ENCODE data around the gene SLC38A7.
"Not testable (repeated sequence)": the region's sequence is repeated elsewhere in the genome, so short reads cannot be mapped to it uniquely, and the experiment has no call there.

The SLC38A7 gene, protein sequence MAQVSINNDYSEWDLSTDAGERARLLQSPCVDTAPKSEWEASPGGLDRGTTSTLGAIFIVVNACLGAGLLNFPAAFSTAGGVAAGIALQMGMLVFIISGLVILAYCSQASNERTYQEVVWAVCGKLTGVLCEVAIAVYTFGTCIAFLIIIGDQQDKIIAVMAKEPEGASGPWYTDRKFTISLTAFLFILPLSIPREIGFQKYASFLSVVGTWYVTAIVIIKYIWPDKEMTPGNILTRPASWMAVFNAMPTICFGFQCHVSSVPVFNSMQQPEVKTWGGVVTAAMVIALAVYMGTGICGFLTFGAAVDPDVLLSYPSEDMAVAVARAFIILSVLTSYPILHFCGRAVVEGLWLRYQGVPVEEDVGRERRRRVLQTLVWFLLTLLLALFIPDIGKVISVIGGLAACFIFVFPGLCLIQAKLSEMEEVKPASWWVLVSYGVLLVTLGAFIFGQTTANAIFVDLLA
- 15.9 to 104 (median 55.6) reads per million in 17 experiments for total RNA-seq

DNA sequence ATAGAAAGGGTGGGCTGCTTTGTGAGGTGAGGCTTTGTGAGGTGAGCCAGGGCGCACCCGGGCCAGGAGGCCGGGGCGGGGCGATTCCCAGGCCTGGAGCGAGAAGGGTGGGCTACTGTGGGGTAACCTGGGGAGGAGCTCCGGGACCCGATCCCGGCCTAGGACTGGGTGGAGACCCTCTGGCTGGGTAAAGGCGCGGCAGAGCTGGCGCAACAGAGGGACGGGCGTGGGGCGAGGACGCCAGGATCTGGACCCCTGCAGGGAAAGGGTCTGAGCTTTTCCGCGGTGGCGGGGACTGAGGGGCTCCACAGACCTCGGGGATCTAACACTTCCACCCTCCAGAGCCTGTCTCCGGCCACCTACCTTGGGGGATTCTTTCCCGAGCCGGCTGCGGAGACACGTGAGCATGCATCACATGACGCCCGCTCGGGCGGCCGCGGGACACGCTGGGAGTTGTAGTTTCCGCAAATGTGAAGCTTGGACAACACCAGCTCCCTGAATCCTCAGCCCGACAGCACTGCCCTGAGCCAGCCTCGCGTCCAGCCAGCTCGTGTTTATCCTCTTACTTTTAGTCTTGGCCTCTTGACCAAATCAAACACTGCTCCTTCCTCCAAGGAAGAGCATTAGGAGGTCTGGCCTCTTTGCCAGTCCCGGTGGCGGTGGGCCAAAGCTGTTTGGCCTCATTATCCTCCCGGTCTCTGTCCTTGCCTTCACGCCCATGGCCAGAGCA lies at the start of gene SLC38A7:
SLC38A7 (minus strand) TSS at position 417 of the 730 bp plus-strand sequence. CDS start 4,644 bp downstream, outside the sequence.
- DNase-seq = peak; percentile 89 to 95 (median 92)

DNA sequence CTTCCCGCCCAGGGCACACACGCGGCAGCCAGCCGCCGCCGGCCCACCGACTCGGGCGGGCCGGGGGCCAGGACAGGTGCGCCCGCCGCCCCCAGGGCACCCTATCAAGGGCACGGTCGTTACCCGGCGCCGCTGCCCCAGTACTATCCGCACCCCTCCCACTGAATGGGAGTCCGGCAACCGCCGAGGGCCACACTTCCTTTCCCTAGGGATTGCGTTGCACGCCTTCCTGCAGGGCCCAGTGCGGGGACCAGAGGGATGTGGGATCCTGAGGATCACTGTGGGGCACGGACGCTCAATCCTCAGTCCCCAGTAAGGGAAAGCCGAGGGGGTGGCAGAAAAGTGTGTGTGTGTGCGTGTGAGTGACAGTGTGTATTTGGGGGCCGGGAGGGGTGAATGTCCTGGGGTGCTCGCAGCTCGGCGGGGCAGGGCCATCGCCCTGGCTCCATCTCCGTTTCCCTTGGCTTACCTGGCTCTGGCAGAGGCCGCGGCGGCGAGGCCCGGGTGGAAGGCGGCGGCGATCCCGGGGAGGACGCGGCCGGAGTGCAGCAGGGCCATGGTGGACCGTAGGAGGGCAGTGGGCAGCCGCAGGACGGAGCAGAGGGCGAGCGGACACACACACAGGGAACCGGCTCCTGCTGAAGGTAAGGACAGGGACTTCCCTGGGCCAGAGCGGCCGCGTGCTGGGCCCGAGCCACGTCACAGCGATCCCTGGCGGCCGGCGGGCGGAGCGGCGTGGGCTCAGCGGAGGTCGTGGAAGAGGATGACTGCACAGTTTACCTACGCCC lies 49.3 kb upstream of the SLC38A7 start, which contains the start of gene GOT2:
GOT2 (minus strand) TSS at position 646 of the 788 bp plus-strand sequence; CDS start at position 558, 88 bp downstream.
- peak; percentile 84 to 93 (median 89) for DNase-seq

DNA sequence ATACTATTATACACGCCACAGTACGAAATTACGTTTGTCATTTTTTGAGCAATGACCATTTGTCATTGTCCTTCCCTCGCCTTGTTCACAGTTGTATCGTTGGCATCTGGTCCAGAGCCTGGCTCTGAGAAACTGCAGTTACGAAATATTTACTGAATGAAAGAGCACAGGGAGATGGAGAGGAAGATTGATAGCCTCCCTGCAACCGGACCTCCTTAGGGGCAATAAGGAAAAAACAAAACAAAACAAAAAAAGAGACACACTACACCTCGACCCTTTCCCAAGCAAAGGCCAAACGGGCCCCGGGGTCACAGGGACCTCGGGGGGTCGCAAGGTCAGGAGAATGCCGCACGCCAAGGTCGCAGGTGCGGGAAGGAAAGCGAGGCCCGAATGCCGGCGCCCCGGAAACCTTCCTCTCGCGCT lies 48.7 kb upstream of the SLC38A7 start:
- peak in 1 of 4 experiments; percentile 13 for DNase-seq

DNA sequence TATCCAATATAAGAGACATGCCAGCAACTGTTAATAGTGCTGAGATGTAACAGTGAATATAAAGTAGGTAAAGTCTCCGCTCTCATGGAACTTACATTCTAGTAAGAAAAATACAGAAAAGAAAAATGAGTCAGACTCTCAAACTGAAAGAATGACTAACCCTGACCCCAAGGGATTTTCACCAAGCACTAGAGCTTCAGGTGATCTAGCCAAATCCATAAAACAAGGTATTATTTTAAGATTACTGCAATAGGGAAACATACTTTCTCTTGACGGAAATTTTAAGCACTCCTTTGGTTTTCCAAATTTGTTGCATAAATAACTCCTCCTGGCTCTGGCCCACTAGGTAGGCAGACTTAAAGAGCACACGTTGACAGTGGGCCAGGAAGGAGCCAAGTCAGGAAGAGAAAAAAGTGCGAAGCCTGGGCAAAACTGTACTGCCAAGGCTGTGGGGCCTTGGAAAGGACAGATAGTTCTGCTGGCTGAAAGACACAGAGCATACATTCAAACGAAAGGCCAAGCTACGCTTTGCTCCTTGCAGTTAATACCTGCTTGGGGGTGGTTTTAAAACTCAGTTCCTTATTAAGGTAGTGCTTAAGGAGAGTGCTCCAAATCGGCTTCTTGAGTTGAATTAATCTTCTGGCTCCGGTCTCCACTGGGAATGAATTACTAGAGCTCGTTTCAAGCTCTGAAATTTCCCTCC lies 48.1 kb upstream of the SLC38A7 start:
- no peak for DNase-seq

DNA sequence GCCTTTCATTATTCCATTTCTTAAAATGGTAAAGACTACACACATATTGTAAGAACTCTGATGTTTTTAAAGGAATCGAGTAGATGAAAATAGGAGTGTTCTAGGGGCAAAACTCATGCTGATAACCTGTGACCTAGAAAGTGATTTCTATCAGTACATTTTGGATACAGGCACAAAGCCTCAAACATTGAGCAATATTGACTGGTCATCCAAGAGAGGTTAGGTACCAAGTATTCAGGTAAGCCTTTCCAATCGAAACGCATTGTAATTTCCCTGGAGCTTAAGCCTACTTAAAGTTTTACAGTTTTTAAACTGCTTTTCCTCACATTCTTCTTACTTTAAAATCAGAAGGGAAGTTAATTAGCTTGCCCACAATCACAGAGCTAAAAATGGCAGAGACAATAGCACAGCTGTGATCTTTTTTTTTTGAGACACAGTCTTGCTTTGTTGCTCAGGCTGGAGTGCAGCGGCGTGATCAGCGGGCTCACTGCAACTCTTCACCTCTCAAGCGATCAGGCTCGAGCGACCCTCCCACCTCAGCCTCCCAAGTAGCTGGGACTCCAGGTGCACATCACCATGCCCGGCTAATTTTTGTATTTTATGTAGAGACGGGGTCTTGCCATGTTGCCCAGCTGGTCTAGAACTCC lies 46.3 kb upstream of the SLC38A7 start:
- DNase-seq = no peak

DNA sequence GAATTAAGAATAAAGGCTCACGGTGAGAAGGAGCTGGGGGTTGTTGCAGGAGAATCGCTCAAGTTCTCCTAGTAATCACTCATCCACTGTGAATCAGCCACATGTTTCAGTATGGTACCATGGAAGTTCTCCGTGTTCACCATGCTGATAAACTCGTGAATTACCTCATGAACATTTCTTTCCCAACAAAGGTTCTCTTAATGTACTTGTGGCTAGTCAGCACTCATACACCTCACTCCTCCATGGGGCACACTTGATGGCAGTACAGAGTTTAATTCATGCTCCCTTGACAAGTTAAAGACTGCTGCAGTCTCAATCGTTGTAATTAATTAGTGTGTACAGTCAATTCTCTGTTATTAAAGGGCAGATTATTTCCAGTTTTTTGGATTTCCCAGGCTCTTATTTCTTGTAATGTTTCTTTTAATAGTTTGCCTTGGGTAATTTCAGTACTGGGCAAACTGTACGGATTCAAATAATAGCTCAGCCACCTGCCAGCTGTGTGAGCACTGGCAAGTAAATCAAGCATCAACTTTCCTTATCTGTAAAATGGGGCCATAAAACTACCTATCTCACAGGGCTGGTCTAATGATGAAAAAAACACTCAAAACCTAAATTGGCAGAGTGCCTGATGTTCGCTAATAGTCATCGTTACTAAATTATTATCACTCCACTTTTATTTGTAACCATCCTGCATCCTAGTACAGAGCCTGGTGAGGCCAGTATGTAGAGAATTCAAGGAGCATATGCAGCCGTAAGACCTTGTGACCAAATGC lies 43.4 kb upstream of the SLC38A7 start:
- DNase-seq = no peak

DNA sequence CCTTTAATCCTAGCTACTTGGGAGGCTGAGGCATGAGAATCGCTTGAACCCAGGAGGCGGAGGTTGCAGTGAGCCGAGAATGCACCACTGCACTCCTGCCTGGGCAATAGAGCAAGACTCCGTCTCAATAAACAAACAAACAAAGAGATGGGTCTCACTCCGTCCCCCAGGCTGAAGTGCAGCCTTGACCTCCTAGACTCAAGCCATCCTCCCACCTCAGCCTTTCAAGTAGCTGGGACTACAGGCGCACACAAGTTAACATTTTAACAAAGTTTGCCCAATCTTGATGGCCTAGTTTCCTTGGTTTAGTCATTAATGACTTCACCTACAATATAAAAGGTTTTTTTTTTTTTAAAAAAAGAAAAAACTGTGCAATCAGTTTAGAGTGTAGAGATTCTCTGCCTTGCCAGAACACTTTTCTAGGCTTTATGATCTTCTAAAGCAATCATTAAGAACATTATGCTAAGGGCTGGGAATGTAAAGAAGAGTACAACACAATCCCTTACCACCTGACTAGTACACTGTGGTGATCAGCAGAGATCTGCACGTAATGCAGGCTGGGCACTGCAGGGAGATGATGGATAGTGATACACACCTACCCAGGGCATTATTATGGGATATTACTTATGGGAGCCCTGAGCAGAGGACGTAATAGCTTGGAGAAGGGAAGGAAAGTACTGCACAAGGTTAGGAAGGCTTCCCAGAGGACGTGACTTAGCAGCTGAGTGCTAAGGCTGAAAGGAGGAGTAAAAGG lies 42.6 kb upstream of the SLC38A7 start:
- no peak for DNase-seq

DNA sequence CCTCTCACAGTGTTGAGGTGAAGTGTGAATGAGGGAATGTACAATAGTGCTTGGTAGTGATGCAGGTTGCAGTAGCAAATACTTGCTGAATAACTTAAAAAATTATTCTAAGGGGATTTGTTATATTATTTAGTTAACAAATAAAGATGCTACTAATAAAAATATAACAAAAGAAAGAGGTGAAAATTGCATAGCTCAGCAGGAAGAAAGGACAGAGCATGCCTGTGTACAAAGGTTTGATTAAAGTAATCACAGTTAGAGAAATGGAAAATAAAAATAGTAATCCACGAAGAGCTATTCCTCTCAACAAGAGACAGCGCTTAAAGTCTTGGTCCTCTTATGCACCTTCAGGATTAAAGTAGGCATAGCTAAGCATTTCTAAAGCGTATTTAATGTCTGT lies 38.5 kb upstream of the SLC38A7 start:
- DNase-seq = no peak

DNA sequence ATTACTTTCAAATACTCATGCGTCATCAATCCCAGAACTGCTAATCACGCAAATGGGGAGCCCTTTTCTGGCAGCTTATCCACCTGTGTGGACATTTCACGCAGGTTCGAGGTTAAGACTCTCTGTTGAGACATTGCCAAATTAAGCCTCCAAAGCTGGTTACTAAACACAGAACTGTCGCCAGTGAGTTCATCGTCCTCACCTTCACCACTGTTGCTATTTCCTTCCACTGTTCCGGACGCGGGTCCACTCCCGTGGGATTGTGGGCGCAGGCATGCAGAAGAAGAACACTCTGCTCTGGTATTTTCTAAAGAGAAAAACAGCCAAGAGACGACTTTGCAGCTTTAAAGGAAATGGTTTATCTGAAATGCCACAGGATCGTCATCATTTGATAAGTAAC lies 33.4 kb upstream of the SLC38A7 start:
- no peak for DNase-seq

DNA sequence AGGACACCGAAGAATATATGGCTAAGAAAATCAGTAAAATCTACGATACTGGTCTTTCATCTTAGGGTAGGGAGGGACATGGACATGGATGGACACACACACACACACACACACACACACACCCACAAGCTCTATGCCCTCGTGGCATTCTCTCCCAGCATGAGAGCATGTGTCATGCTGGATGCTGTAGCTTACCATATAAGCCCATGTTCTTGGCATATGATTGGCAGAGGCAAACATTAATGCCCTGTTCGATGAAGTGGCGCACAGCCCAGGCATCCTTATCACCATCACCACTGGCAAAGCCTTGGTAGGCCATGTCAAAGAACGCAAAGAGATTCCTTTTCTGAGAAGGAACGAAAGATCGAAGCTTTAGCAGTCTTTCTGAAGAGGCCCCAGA lies 31.9 kb upstream of the SLC38A7 start:
- no peak for DNase-seq

DNA sequence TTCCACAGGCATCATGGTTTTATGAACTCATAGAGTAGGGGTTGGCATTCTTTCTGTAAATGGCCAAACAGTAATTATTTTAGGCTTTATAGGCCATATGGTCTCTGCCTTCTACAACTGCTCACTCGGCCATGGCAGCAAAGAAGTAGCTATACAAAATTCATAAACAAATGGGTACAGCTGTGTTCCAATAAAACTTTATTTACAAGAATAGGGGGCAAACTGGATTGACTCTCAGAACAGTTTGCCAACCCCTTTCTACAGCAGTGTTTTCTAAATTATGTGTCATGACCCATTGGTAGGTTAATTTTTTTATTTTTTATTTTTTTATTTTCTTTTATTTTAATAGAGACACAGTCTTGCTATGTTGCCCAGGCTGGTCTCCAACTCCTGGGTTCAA lies 29.2 kb upstream of the SLC38A7 start:
- DNase-seq = no peak

DNA sequence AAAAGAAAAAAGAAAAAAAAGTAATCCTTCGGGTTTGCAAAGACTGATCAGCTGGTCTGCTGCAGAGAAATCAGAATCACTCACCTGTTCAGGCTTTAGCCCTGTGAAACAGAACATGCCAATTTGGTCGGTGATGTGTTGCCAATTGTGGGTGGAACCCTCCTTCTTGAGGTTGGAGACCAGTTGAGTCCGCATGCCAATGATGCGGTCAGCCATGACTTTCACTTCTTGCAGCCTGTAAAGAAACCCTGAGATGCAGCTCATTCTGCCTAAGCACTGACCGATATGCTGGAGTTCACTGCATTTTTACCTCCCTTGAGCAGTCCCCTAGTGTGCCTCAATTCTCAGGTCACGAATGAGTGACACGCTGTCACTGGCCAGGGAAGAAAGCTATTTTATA lies 24.8 kb upstream of the SLC38A7 start:
- no peak for DNase-seq

DNA sequence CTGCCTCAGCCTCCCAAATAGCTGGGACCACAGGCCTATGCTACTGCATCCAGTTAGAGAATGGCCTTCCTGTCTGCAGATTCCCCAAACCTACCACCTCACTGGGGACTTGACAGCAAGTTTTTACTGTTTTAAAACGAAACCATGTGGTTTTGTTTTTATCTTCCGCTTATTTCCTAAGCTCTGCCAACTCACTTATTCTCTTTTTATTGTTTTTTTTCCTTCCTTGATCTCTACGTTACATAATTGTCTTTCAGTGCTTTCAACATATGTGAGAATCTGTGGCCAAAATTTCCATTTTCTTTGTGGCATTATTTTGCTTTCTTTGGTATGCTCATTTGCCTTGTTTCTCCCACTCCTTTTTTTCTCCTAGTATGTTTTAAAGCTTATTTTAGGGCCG lies 14.6 kb upstream of the SLC38A7 start:
- DNase-seq = peak; percentile 13 to 67 (median 52)

DNA sequence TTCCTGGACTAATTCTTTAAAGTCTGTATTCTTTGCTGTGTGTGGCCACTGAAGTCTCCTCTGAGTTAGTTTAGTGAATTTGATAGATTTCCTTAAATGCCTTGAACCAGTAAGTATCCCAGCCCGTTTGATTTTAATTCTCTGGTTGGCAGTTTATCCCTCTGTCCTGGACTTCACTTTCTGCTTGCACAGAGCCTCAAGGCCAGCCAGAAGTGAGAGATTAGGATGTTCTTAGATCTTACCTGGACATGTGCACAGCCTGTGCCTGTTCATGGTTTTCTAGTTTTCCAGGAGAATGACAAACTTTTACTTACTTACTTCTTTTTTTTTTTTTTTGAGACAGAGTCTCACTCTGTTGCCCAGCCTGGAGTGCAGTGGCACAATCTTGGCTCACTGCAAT lies 10.8 kb upstream of the SLC38A7 start:
- no peak for DNase-seq

DNA sequence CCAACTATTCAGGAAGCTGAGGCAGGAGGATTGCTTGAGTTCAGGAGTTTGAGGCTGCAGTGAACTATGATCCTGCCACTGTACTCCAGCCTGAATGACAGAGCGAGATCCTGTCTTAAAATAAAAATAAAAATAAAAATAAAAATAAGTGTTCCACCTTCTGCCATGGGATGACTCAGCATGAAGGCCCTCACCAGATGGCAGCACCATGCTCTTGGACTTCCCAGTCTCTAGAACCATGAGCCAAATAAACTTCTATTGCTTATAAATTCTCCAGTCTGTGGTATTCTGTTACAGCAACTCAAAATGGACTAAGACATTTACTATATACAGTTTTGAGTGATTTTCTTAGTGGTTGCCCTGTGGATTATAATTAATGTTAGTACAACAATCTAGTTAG lies 7.9 kb upstream of the SLC38A7 start:
- no peak for DNase-seq

DNA sequence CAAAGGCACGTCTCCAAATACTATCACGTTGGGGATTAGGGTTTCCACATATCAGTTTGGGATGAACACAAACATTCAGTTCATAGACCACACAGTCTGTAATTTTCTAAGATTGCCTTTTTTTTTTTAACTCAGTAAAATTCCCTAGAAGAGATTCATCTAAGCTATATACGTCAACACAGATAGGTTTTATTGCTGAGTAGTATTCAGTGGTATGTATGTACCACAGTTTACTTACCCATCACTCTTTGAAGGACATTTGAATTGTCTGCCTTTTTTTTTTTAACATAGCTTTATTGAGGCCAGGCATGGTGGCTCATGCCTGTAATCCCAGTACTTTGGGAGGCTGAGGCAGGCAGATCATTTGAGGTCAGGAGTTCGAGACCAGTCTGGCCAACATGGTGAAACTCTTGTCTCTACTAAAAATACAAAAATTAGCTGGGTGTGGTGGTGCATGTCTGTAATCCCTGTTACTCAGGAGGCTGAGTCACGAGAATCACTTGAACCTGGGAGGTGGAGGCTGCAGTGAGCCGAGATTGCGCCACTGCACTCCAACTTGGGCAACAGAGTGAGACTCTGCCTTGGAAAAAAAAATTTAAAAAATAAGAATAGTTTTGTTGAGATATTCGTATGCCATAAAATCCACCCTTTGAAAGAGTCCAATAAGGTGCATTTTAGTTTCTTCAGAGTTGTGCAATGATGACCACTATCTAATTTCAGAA lies 2.6 kb upstream of the SLC38A7 start:
- DNase-seq = not testable (repeated sequence)

DNA sequence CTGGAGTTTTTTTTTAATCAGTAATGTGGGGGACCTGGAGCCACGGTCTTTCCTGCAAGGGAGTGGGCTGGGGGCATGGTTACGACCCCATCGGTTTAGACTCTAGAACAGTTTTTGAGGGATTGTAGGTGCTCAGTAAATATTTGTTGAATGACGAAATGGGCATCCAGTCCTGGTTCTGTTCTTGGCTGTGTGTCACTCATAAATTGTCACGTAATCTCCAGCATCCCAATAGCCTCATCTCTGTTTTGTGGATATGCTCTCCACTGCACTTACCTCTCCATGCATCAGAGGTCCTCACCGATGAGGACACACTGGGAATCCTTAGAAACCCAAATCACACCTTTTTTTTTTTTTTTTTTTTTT lies 497 bp upstream of the SLC38A7 start:
- DNase-seq = no peak

DNA sequence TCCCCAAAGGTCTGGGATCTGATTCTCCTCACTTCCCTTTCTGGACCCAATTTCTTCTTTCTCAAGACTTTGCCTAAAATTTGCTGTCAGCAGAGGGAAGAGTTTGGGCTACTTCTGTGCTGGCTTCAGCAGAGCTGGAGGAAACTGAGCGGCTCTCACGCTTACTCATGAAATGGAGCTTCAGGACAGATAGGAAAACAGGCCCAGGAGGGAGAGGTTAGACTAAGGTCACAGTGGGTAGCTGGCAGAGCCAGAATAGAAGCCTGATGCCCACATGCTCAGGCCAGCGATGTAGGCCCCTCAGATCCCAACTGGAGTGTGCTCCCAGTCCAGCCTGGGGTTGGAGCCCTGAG lies 593 bp downstream of the SLC38A7 start:
- peak; percentile 80 to 90 (median 85) for DNase-seq

DNA sequence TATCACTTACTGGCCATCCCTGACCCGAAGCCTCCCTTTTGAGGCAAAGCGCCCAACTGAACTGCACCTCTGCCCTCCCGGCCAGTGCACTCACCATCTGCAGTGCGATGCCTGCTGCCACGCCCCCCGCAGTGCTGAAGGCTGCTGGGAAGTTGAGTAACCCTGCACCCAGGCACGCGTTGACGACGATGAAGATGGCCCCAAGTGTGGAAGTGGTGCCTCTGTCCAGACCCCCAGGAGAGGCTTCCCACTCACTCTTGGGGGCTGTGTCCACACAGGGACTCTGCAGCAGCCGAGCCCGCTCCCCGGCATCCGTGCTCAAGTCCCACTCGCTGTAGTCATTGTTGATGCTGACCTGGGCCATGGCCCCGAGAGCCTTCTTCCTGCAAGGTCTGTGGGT lies 4.8 kb downstream of the SLC38A7 start:
- DNase-seq = no peak

Measured in suppressor macrophage (primary cell).